Colonic mucosa (tissue), 4 donors: ENCODE data around the gene SYT1. TPM values are rescaled to one million over a fixed set of nuclear protein-coding genes. Genes with fewer than 3 reads are reported as not detected.

Experiments
- DNase-seq: peaks from one replicate; pipeline ENCODE4 v3.0.0-alpha.2; 2020
- H3K27ac ChIP-seq: fragments of 200-600 bp; one replicate; pipeline ENCODE4 v1.8.0; 2021
- H3K27me3 ChIP-seq: fragments of 200-600 bp; one replicate; pipeline ENCODE4 v1.8.0; 2021
- H3K36me3 ChIP-seq: fragments of 200-600 bp; one replicate; pipeline ENCODE4 v1.8.0; 2021
- H3K4me1 ChIP-seq: fragments of 200-600 bp; one replicate; pipeline ENCODE4 v1.8.0; 2021; ENCODE audit warnings: mild to moderate bottlenecking
- H3K4me3 ChIP-seq: fragments of 200-600 bp; one replicate; pipeline ENCODE4 v1.8.0; 2021
- H3K9ac ChIP-seq, 2 donors: one replicate each; pipeline ENCODE4 v1.7.0; 2013; ENCODE audit warnings: control low read depth in 2 of 2, low read depth in 2 of 2, low read length in 2 of 2
- H3K9me3 ChIP-seq: fragments of 200-600 bp; one replicate; pipeline ENCODE4 v1.8.0; 2021
- intact Hi-C: fragments of 100-400 bp; cut with DNase I; formaldehyde crosslinking; loops from one replicate; pipeline ENCODE4 v1.14.1; 2022
- total RNA-seq, 2 donors: library from RNA; stranded (reverse); fragmentation: NEBNext Ultra II Directional in 1 of 2; extraction: Animal tissue kit (Norgen Biotek cat#: 25700) in 1 of 2; gene quantifications; one replicate each; pipeline ENCODE4 v1.2.1, GENCODE V29; 2021
- TF ChIP-seq, protein P1 (sequence below): fragments of 200-600 bp; IDR thresholded peaks from one replicate; pipeline ENCODE4 v1.8.0; 2022; ENCODE audit warnings: antibody characterized with exemption, mild to moderate bottlenecking
- donor health status: healthy.
- donor health status: DM: no; HTN: no; CAD: no.
- donor health status: DM: no; HTN: no; CAD: no.

SYT1 gene
- total RNA-seq, 2 donors from 2014 or later: 0.94 to 3.2 TPM

DNA sequence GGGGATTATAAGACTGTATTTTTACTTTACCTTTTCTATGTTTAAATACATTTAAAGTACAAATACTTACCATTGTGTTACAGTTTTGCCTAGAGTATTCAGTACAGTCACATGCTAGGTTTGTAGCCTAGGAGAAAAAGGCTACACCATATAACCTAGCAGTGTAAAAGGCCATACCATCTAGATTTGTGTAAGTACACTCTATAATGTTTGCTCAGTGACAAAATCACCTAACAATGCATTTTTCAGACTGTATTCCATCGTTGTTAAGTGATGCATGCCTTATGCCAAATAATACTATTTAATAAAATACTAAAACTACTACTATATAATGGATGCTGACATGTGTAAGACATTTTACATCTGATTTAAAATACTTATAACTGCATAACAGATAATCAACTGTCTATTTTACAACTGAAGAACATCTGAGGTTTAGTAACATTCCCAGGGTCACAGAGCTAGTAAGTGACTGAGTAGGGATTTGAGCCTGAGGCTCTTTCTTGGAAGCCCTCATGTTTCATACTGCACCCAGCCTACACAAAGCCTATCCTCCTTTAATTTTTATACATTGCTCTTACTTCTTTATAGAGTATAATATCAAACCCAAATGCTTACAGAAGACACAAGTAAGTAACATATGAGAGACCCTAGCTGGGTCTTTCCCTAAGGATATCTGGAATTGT is 296.8 kb downstream of the SYT1 start:
- DNase-seq: no peak
- intact Hi-C loops: no loop called here
- no peaks in the 10 kb centered on the region for H3K4me1 ChIP-seq
- no peaks in the 10 kb centered on the region for H3K36me3 ChIP-seq
- H3K9ac ChIP-seq: no peak overlapping the region
- H3K27ac ChIP-seq: no peak overlapping the region
- TF ChIP-seq, protein P1, sequence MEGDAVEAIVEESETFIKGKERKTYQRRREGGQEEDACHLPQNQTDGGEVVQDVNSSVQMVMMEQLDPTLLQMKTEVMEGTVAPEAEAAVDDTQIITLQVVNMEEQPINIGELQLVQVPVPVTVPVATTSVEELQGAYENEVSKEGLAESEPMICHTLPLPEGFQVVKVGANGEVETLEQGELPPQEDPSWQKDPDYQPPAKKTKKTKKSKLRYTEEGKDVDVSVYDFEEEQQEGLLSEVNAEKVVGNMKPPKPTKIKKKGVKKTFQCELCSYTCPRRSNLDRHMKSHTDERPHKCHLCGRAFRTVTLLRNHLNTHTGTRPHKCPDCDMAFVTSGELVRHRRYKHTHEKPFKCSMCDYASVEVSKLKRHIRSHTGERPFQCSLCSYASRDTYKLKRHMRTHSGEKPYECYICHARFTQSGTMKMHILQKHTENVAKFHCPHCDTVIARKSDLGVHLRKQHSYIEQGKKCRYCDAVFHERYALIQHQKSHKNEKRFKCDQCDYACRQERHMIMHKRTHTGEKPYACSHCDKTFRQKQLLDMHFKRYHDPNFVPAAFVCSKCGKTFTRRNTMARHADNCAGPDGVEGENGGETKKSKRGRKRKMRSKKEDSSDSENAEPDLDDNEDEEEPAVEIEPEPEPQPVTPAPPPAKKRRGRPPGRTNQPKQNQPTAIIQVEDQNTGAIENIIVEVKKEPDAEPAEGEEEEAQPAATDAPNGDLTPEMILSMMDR: no peak
- H3K4me3 ChIP-seq: no peak overlapping the region
- no peaks in the 10 kb centered on the region for H3K9me3 ChIP-seq
- H3K27me3 ChIP-seq: no peaks in the 10 kb centered on the region

GRCh38 chr12:79162147-79162772 is 297.7 kb downstream of the SYT1 start:
- no peak for DNase-seq
- TF ChIP-seq, protein P1: no peak
- no peak overlapping the region for H3K27ac ChIP-seq
- no peaks in the 10 kb centered on the region for H3K36me3 ChIP-seq
- no peaks in the 10 kb centered on the region for H3K27me3 ChIP-seq
- H3K9ac ChIP-seq: no peak overlapping the region
- no peaks in the 10 kb centered on the region for H3K4me1 ChIP-seq
- H3K4me3 ChIP-seq: no peak overlapping the region
- intact Hi-C loops: no loop called here
- no peaks in the 10 kb centered on the region for H3K9me3 ChIP-seq

DNA sequence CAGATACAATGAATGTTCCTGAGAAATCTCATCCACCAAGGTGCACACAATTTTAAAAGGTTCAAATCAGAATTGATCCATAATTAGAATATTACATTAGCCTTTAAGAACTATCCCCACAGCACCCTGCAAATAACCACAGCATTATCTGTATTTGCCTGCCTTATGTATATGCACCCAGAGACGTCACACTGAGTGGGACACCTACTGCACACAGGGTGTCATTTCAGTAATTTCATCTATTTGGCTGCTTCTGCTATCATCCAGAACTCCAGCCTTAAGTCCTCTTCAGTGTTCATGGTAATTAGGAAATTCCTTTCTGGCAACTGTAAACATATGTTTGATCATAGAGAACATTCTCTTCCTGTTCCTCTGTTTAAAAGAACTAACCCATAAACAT is 298.4 kb downstream of the SYT1 start:
- no peak overlapping the region for H3K4me3 ChIP-seq
- no peaks in the 10 kb centered on the region for H3K27me3 ChIP-seq
- H3K4me1 ChIP-seq: no peaks in the 10 kb centered on the region
- no peak overlapping the region for H3K9ac ChIP-seq
- no peaks in the 10 kb centered on the region for H3K36me3 ChIP-seq
- H3K9me3 ChIP-seq: no peaks in the 10 kb centered on the region
- TF ChIP-seq, protein P1: no peak
- no peak overlapping the region for H3K27ac ChIP-seq
- DNase-seq: no peak
- intact Hi-C loops: no loop called here

DNA sequence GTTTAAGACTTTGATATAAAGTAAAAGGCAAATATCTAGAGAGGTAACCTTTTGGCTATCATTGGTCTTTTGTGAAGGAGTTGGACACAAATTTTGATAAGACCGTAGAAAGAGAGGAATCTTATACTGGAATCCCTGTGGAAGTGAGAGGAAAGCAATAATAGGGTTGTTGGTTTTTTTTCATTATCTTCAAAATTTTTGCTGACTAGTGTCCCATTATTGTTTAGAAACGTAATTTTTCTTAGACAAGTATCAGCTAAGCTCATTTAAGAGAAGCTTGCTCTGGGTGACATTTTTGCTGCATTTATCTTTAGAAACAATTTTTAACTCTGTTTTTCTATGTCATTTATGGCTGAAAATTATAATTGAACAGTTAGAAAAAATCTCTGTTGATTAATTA is 300.3 kb downstream of the SYT1 start:
- no peaks in the 10 kb centered on the region for H3K9me3 ChIP-seq
- no peaks in the 10 kb centered on the region for H3K4me1 ChIP-seq
- H3K4me3 ChIP-seq: no peak overlapping the region
- no peaks in the 10 kb centered on the region for H3K27me3 ChIP-seq
- intact Hi-C loops: no loop called here
- H3K36me3 ChIP-seq: no peaks in the 10 kb centered on the region
- DNase-seq: no peak
- no peak overlapping the region for H3K27ac ChIP-seq
- H3K9ac ChIP-seq: no peak overlapping the region
- TF ChIP-seq, protein P1: no peak

DNA sequence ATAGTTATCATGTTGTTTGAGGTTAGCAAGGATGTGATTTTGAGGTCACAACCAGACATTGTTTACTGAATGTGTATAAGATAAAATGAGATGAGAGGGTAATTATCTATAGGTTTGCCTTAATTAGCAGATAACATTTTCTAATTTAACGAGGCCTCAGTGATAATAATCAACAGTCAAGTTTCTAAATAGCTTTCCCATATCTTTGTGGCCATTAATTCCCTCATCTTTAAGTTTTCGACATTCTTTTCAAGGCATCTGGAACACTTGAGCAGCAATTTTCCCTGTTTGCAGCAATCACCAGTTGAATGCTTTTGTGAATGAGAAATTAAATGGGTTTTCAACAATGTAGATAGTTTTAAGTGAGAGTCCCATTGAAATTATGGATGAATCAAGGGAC is 304.1 kb downstream of the SYT1 start:
- no peak overlapping the region for H3K9ac ChIP-seq
- H3K4me3 ChIP-seq: no peak overlapping the region
- no peaks in the 10 kb centered on the region for H3K36me3 ChIP-seq
- H3K4me1 ChIP-seq: no peaks in the 10 kb centered on the region
- intact Hi-C loops: no loop called here
- TF ChIP-seq, protein P1: no peak
- no peaks in the 10 kb centered on the region for H3K9me3 ChIP-seq
- DNase-seq: no peak
- H3K27ac ChIP-seq: no peak overlapping the region
- no peaks in the 10 kb centered on the region for H3K27me3 ChIP-seq
